ENCODE data around the gene MNAT1.

DNA sequence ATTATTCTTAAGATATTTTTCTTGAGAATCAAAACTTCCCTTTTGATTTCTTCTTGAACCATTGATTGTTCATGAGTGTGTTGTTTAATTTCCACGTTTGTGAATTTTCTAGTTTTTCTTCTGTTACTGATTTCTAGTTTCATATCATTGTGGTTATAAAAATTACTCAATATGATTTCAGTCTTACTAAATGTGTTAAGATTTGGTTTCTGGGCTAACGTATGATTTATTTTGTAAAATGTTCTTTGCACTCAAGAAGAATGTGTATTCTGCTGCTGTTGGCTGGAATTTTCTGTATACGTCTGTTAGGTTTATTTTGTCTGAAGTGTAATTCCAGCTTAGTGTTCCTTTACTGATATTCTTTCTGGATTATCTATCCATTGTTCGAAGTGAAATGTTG, 221.6 kb downstream of the MNAT1 start:
- TF ChIP-seq TCF12 (IDR thresholded peaks at IDR 0.05; ENCODE audit: low read depth): no peak
- no peak for TF ChIP-seq EP300 (IDR thresholded peaks at IDR 0.05; ENCODE audit: borderline replicate concordance)
- TF ChIP-seq CEBPB (IDR thresholded peaks at IDR 0.05): no peak
- TF ChIP-seq TEAD4 (IDR thresholded peaks at IDR 0.05): no peak
- TF ChIP-seq EGR1 (IDR thresholded peaks at IDR 0.05): no peak
- TF ChIP-seq, protein P1, sequence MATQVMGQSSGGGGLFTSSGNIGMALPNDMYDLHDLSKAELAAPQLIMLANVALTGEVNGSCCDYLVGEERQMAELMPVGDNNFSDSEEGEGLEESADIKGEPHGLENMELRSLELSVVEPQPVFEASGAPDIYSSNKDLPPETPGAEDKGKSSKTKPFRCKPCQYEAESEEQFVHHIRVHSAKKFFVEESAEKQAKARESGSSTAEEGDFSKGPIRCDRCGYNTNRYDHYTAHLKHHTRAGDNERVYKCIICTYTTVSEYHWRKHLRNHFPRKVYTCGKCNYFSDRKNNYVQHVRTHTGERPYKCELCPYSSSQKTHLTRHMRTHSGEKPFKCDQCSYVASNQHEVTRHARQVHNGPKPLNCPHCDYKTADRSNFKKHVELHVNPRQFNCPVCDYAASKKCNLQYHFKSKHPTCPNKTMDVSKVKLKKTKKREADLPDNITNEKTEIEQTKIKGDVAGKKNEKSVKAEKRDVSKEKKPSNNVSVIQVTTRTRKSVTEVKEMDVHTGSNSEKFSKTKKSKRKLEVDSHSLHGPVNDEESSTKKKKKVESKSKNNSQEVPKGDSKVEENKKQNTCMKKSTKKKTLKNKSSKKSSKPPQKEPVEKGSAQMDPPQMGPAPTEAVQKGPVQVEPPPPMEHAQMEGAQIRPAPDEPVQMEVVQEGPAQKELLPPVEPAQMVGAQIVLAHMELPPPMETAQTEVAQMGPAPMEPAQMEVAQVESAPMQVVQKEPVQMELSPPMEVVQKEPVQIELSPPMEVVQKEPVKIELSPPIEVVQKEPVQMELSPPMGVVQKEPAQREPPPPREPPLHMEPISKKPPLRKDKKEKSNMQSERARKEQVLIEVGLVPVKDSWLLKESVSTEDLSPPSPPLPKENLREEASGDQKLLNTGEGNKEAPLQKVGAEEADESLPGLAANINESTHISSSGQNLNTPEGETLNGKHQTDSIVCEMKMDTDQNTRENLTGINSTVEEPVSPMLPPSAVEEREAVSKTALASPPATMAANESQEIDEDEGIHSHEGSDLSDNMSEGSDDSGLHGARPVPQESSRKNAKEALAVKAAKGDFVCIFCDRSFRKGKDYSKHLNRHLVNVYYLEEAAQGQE (IDR thresholded peaks at IDR 0.05; ENCODE audit: low read depth): no peak
- no peak for TF ChIP-seq FOXM1 (IDR thresholded peaks at IDR 0.05; ENCODE audit: borderline replicate concordance, low read depth)
- TF ChIP-seq, protein P2, sequence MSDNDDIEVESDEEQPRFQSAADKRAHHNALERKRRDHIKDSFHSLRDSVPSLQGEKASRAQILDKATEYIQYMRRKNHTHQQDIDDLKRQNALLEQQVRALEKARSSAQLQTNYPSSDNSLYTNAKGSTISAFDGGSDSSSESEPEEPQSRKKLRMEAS (IDR thresholded peaks at IDR 0.05): no peak
- TF ChIP-seq, protein P3, sequence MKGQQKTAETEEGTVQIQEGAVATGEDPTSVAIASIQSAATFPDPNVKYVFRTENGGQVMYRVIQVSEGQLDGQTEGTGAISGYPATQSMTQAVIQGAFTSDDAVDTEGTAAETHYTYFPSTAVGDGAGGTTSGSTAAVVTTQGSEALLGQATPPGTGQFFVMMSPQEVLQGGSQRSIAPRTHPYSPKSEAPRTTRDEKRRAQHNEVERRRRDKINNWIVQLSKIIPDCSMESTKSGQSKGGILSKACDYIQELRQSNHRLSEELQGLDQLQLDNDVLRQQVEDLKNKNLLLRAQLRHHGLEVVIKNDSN (IDR thresholded peaks at IDR 0.05): no peak
- no peak for TF ChIP-seq RAD21 (IDR thresholded peaks at IDR 0.05; ENCODE audit: low read depth)
- no peak for TF ChIP-seq TAF1 (IDR thresholded peaks at IDR 0.05; ENCODE audit: low read depth)
- TF ChIP-seq CREB1 (IDR thresholded peaks at IDR 0.05; ENCODE audit: low read depth): no peak
- TF ChIP-seq NFIC (IDR thresholded peaks at IDR 0.05): no peak
